ENCODE results near the gene VSX2. TPM values are rescaled to one million over a fixed set of nuclear protein-coding genes. Genes with fewer than 3 reads are reported as not detected.

The VSX2 gene
- total RNA-seq, 1 donor from 2014 or later: not detected

GRCh38 chr14:74278080-74278479 lies 38.8 kb downstream of the VSX2 start:
- peaks cover 17% of the 10 kb centered on the region for H3K36me3 Mint-ChIP-seq (ENCODE audit: insufficient read depth)
- no peak overlapping the region for H3K4me3 Mint-ChIP-seq (ENCODE audit: low read depth)
- H3K27ac Mint-ChIP-seq: no peak overlapping the region
- TF ChIP-seq, protein P1, sequence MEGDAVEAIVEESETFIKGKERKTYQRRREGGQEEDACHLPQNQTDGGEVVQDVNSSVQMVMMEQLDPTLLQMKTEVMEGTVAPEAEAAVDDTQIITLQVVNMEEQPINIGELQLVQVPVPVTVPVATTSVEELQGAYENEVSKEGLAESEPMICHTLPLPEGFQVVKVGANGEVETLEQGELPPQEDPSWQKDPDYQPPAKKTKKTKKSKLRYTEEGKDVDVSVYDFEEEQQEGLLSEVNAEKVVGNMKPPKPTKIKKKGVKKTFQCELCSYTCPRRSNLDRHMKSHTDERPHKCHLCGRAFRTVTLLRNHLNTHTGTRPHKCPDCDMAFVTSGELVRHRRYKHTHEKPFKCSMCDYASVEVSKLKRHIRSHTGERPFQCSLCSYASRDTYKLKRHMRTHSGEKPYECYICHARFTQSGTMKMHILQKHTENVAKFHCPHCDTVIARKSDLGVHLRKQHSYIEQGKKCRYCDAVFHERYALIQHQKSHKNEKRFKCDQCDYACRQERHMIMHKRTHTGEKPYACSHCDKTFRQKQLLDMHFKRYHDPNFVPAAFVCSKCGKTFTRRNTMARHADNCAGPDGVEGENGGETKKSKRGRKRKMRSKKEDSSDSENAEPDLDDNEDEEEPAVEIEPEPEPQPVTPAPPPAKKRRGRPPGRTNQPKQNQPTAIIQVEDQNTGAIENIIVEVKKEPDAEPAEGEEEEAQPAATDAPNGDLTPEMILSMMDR (IDR thresholded peaks at IDR 0.05; ENCODE audit: unreplicated experiment): no peak
- H3K4me1 Mint-ChIP-seq (ENCODE audit: low read depth): no peaks in the 10 kb centered on the region
- H3K27me3 Mint-ChIP-seq: no peaks in the 10 kb centered on the region
- H3K9me3 Mint-ChIP-seq (ENCODE audit: low read depth): no peaks in the 10 kb centered on the region
- no peak for DNase-seq (ENCODE audit: low spot score, unreplicated experiment)

DNA sequence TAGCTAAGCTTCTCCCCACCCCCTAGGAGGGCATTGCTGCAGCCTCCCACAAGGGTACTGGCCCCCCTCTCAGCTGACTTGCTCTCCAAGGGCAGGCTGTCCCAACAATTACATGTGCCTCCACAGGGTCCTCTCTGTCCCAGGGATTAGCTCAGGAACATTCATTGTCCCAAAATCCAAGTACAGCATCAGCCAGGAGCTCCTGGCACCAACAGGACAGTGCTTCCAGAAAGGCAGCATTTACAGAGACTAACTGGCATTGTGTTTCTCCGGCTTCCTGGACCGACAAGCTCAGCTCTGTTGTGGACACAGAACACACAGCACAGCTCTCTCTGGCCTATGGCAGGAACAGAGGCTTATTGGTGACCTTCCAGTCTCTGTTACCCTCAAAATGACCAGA lies 41.8 kb downstream of the VSX2 start:
- Mint-ChIP-seq H3K4me3 (ENCODE audit: low read depth) (no peak overlapping the region), H3K9me3 (ENCODE audit: low read depth) (no peaks in the 10 kb centered on the region), H3K27me3 (no peaks in the 10 kb centered on the region), H3K27ac (no peak overlapping the region), H3K4me1 (ENCODE audit: low read depth) (no peaks in the 10 kb centered on the region), H3K36me3 (ENCODE audit: insufficient read depth) (peaks cover 24% of the 10 kb centered on the region)
- TF ChIP-seq, protein P1 (IDR thresholded peaks at IDR 0.05; ENCODE audit: unreplicated experiment): no peak
- DNase-seq (ENCODE audit: low spot score, unreplicated experiment): no peak

GRCh38 chr14:74286736-74287135 lies 47.5 kb downstream of the VSX2 start:
- TF ChIP-seq, protein P1 (IDR thresholded peaks at IDR 0.05; ENCODE audit: unreplicated experiment): no peak
- Mint-ChIP-seq H3K27ac (no peak overlapping the region), H3K4me1 (ENCODE audit: low read depth) (no peaks in the 10 kb centered on the region), H3K9me3 (ENCODE audit: low read depth) (no peaks in the 10 kb centered on the region), H3K36me3 (ENCODE audit: insufficient read depth) (peaks cover 23% of the 10 kb centered on the region), H3K27me3 (no peaks in the 10 kb centered on the region), H3K4me3 (ENCODE audit: low read depth) (no peak overlapping the region)
- no peak for DNase-seq (ENCODE audit: low spot score, unreplicated experiment)

- no peaks in the 10 kb centered on the region for H3K4me1 Mint-ChIP-seq (ENCODE audit: low read depth)
- TF ChIP-seq, protein P1 (IDR thresholded peaks at IDR 0.05; ENCODE audit: unreplicated experiment): no peak
- H3K36me3 Mint-ChIP-seq (ENCODE audit: insufficient read depth): peaks cover 16% of the 10 kb centered on the region
- no peak overlapping the region for H3K27ac Mint-ChIP-seq
- H3K4me3 Mint-ChIP-seq (ENCODE audit: low read depth): no peak overlapping the region
- no peaks in the 10 kb centered on the region for H3K9me3 Mint-ChIP-seq (ENCODE audit: low read depth)
- DNase-seq (ENCODE audit: low spot score, unreplicated experiment): no peak
- no peaks in the 10 kb centered on the region for H3K27me3 Mint-ChIP-seq
These were observed 50.6 kb downstream of the VSX2 start for GRCh38 chr14:74289801-74290200.

DNA sequence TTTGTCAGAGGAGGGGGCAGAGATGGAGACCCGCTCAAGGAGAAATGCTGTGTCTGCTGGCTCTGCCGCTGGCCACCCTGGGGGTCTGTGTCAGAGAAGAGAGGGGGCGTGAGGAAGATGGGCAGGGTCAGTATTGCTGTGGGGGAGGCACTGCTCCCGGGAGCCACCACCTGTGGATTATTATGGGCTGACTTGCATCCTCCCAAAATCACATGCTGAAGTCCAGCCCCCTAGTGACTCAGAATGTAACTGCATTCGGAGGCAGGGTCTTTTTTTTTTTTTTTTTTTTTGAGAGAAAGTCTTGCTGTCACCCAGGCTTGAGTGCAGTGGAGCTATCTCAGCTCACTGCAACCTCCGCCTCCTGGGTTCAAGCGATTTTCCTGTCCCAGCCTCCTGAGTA lies 51.2 kb downstream of the VSX2 start:
- Mint-ChIP-seq H3K4me3 (ENCODE audit: low read depth) (no peak overlapping the region), H3K4me1 (ENCODE audit: low read depth) (no peaks in the 10 kb centered on the region), H3K9me3 (ENCODE audit: low read depth) (no peaks in the 10 kb centered on the region), H3K36me3 (ENCODE audit: insufficient read depth) (peaks cover 16% of the 10 kb centered on the region), H3K27ac (no peak overlapping the region), H3K27me3 (no peaks in the 10 kb centered on the region)
- TF ChIP-seq, protein P1 (IDR thresholded peaks at IDR 0.05; ENCODE audit: unreplicated experiment): peak; percentile 50
- no peak for DNase-seq (ENCODE audit: low spot score, unreplicated experiment)

All from progenitor cell of endocrine pancreas (in vitro differentiated cells).